HG02798 (cell line): ENCODE results near the gene SELENOV.

Experiments used
- ATAC-seq: cut with Tn5 transposase; IDR thresholded peaks from one replicate; pipeline ENCODE4 v1.9.1; 2021; ENCODE audit warnings: mild to moderate bottlenecking; ENCODE audit not compliant: unreplicated experiment, poor library complexity

Gene SELENOV

GRCh38 chr19:39554701-39555311 lies 39.9 kb downstream of the SELENOV start:
- no peak for ATAC-seq

- ATAC-seq = no peak
Measured at GRCh38 chr19:39555883-39556282, 40.9 kb downstream of the SELENOV start.

GRCh38 chr19:39557811-39558623 lies 43.1 kb downstream of the SELENOV start:
- no peak for ATAC-seq

- ATAC-seq = no peak
Measured at GRCh38 chr19:39558624-39559117, 43.7 kb downstream of the SELENOV start.

GRCh38 chr19:39563408-39563807 lies 48.5 kb downstream of the SELENOV start:
- ATAC-seq = no peak

GRCh38 chr19:39566064-39566463 lies 51.1 kb downstream of the SELENOV start:
- no peak for ATAC-seq

DNA sequence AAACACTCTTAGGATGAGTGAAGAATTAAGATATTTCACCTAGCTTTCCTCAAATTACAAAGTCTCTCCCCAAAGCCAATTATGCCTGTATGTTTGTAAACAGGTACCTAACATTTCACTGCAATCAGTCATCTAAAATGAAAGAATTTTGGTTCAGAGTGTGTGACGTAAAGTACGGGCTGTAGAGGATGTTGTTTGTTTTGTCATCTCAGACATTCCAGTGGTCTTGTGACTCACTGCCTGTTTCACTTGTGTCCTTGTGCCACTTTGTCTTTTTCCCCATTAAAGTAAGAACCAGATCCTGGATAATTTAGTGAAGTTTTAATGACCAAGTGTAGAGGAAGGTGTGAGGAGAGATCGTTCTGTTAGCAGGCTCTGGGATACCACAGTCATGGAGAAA lies 53.7 kb downstream of the SELENOV start:
- no peak for ATAC-seq
